Keratinocyte (primary cell): Measurements from ENCODE around the gene TPRX1. TPM values are rescaled to one million over a fixed set of nuclear protein-coding genes. Genes with fewer than 3 reads are reported as not detected.

Source experiments
- DNase-seq: peaks from one replicate; pipeline ENCODE4 v3.0.0-alpha.2; 2011; ENCODE audit warnings: low read depth, missing footprints, low spot score
- FAIRE-seq: peaks from 2 replicates; lab custom pipeline; 2011; peaks lifted over from hg19 to GRCh38; lab: Jason Lieb, UNC
- H2AFZ ChIP-seq: 2 replicates; pipeline ENCODE4 v1.6.0; 2012; ENCODE audit warnings: low read length, control low read depth, inconsistent platforms; ENCODE audit not compliant: control insufficient read depth
- H3K27ac ChIP-seq: 2 replicates; pipeline ENCODE4 v1.5.1; 2011; ENCODE audit warnings: low read length; ENCODE audit not compliant: control insufficient read depth, insufficient read depth
- H3K27me3 ChIP-seq: 3 replicates; pipeline ENCODE4 v1.6.0; 2011; ENCODE audit warnings: low read length; ENCODE audit not compliant: control insufficient read depth, insufficient read depth; ENCODE audit errors: extremely low read depth
- H3K36me3 ChIP-seq, 2 experiments: 2 replicates in 1 of 2; 3 replicates in 1 of 2; pipeline ENCODE4 v1.5.1; 2011; ENCODE audit warnings: low read length in 2 of 2, mild to moderate bottlenecking in 1 of 2; ENCODE audit not compliant: control insufficient read depth in 2 of 2, insufficient read depth in 2 of 2; ENCODE audit errors: extremely low read depth in 1 of 2
- H3K4me1 ChIP-seq: 3 replicates; pipeline ENCODE4 v1.5.1; 2011; ENCODE audit warnings: low read length; ENCODE audit not compliant: control insufficient read depth, insufficient read depth; ENCODE audit errors: extremely low read depth
- H3K4me2 ChIP-seq: 3 replicates; pipeline ENCODE4 v1.6.0; 2011; ENCODE audit warnings: low read depth, low read length; ENCODE audit not compliant: control insufficient read depth, insufficient read depth; ENCODE audit errors: extremely low read depth
- H3K4me3 ChIP-seq, 3 experiments: fragments of 200-600 bp in 1 of 3; sonication (generic) in 1 of 3; 2 replicates in 2 of 3; 3 replicates in 1 of 3; pipeline ENCODE4 v1.5.1; 2011 to 2016; ENCODE audit warnings: low read length in 3 of 3, mild to moderate bottlenecking in 3 of 3, control low read depth in 2 of 3, inconsistent platforms in 1 of 3, low read depth in 1 of 3, mixed read lengths in 1 of 3, mixed run types in 1 of 3, moderate library complexity in 1 of 3; ENCODE audit not compliant: control insufficient read depth in 2 of 3, insufficient read depth in 2 of 3; ENCODE audit errors: extremely low read depth in 1 of 3
- H3K79me2 ChIP-seq: 2 replicates; pipeline ENCODE4 v1.6.0; 2012; ENCODE audit warnings: low read length; ENCODE audit not compliant: control insufficient read depth, insufficient read depth
- H3K9ac ChIP-seq: 3 replicates; pipeline ENCODE4 v1.6.0; 2011; ENCODE audit warnings: low read length; ENCODE audit not compliant: control insufficient read depth, insufficient read depth; ENCODE audit errors: extremely low read depth
- H3K9me1 ChIP-seq: 3 replicates; pipeline ENCODE4 v1.6.0; 2011; ENCODE audit warnings: low read length; ENCODE audit not compliant: control insufficient read depth, insufficient read depth; ENCODE audit errors: extremely low read depth
- H3K9me3 ChIP-seq: 2 replicates; pipeline ENCODE4 v1.5.1; 2012; ENCODE audit warnings: low read depth, low read length; ENCODE audit not compliant: control insufficient read depth
- H4K20me1 ChIP-seq: 3 replicates; pipeline ENCODE4 v1.6.0; 2011; ENCODE audit warnings: low read length; ENCODE audit not compliant: control insufficient read depth, insufficient read depth; ENCODE audit errors: extremely low read depth
- EZH2 ChIP-seq: IDR thresholded peaks from one replicate; pipeline ENCODE4 v1.6.1; 2012; ENCODE audit warnings: inconsistent platforms, mild to moderate bottlenecking, low read length, moderate library complexity
- dilution Hi-C: fragments of 300-500 bp; cut with MboI; formaldehyde crosslinking; loops from one replicate; pipeline ENCODE4 v1.7.0; 2020; ENCODE audit warnings: low sequenced_read_pairs; ENCODE audit not compliant: extremely low pct_ligation_motif_present
- polyA plus RNA-seq, 5 experiments: library from polyadenylated mRNA; depleted of rRNA in 3 of 5; stranded (reverse) in 3 of 5; stranded (forward) in 1 of 5; unstranded in 1 of 5; fragments of >200 nt; gene quantifications; 1 replicate in 1 of 5; 2 replicates in 3 of 5; 3 replicates in 1 of 5; pipeline versions ENCODE4 v1.2.1 to v1.2.3, GENCODE V29; 2011 to 2012; ENCODE audit warnings: missing spikeins in 2 of 5, low read depth in 1 of 5, low replicate concordance in 1 of 5
- TF ChIP-seq, protein P1 (sequence below), 3 experiments: IDR thresholded peaks in 1 of 3; conservative IDR thresholded peaks in 1 of 3; optimal IDR thresholded peaks in 1 of 3; 2 replicates in 2 of 3; 3 replicates in 1 of 3; pipeline versions ENCODE3 to v1.5.1; 2011; ENCODE audit warnings: low read length in 3 of 3, mild to moderate bottlenecking in 3 of 3, moderate library complexity in 2 of 3, control low read depth in 1 of 3, inconsistent platforms in 1 of 3; ENCODE audit not compliant: insufficient read depth in 2 of 3; ENCODE audit errors: extremely low read depth in 1 of 3

TPRX1 gene
- polyA plus RNA-seq, 1 donor (not counting 4 experiments of a cell fraction or from before 2014, with no cell fraction given), result not detected

- FAIRE-seq (no peak), DNase-seq (no peak)
- Histone ChIP-seq H3K36me3 (peaks cover 21 to 27% of the 10 kb centered on the region in 2 experiments), H4K20me1 (no peaks in the 10 kb centered on the region), H2AFZ (no peak overlapping the region), H3K79me2 (peaks cover 25% of the 10 kb centered on the region), H3K27ac (peak overlapping the region; percentile 98), H3K4me1 (peaks cover 14% of the 10 kb centered on the region), H3K4me3 (peak overlapping the region; percentile 77 to 97 (median 83)), H3K9me3 (no peaks in the 10 kb centered on the region), H3K9me1 (peaks cover 2% of the 10 kb centered on the region), H3K27me3 (no peaks in the 10 kb centered on the region), H3K4me2 (peak overlapping the region; percentile 77), H3K9ac (peak overlapping the region; percentile 98)
- dilution Hi-C loops, result no loop called here
- TF ChIP-seq EZH2, result no peak
- TF ChIP-seq, protein P1, sequence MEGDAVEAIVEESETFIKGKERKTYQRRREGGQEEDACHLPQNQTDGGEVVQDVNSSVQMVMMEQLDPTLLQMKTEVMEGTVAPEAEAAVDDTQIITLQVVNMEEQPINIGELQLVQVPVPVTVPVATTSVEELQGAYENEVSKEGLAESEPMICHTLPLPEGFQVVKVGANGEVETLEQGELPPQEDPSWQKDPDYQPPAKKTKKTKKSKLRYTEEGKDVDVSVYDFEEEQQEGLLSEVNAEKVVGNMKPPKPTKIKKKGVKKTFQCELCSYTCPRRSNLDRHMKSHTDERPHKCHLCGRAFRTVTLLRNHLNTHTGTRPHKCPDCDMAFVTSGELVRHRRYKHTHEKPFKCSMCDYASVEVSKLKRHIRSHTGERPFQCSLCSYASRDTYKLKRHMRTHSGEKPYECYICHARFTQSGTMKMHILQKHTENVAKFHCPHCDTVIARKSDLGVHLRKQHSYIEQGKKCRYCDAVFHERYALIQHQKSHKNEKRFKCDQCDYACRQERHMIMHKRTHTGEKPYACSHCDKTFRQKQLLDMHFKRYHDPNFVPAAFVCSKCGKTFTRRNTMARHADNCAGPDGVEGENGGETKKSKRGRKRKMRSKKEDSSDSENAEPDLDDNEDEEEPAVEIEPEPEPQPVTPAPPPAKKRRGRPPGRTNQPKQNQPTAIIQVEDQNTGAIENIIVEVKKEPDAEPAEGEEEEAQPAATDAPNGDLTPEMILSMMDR (optimal IDR thresholded peaks at IDR 0.05 in 1 of 3, IDR thresholded peaks at IDR 0.05 in 1 of 3, conservative IDR thresholded peaks at IDR 0.05 in 1 of 3; ENCODE audit: extremely low read depth in 1 of 3, insufficient read depth in 2 of 3, low read length in 3 of 3), result no peak
Measured at GRCh38 chr19:47780215-47780551, 24.2 kb downstream of the TPRX1 start.

DNA sequence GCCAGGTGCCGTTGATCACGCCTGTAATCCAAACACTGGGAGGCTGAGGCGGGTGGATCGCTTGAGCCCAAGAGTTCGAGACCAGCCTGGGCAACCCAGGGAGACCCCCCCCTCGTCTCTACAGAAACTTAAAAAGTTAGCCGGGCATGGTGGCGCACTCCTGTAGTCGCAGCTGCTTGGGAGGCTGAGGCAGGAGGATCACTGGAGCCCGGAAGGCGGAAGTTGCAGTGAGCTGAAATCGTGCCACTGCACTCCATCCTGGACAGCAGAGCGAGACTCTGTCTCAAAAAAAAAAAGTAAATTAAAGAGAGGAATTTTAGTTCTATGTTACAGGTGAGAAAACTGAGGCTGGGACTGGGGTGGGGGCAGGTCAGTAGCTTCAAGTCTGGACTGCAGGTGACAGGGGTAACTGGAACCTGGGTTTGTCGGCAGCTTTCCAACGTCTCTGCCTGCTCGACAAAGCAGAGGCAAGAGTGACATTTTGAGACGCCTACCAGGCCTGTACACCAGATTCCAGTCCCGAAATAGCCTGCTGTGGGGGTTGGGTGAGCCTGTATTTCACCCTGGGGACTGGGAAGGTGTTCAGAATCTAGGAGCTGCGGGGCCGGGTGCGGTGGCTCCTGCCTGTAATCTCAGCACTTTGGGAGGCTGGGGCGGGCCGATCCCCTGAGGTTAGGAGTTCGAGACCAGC lies 24.7 kb downstream of the TPRX1 start:
- Histone ChIP-seq H3K9ac (peak overlapping the region; percentile 98), H3K79me2 (peaks cover 25% of the 10 kb centered on the region), H3K27ac (peak overlapping the region; percentile 98), H3K4me1 (peaks cover 14% of the 10 kb centered on the region), H3K4me2 (peak overlapping the region; percentile 77), H3K27me3 (no peaks in the 10 kb centered on the region), H3K9me1 (peaks cover 2% of the 10 kb centered on the region), H4K20me1 (no peaks in the 10 kb centered on the region), H2AFZ (no peak overlapping the region), H3K36me3 (peaks cover 20 to 27% of the 10 kb centered on the region in 2 experiments), H3K9me3 (no peaks in the 10 kb centered on the region), H3K4me3 (peak overlapping the region; percentile 77 to 97 (median 83))
- TF ChIP-seq EZH2, result no peak
- TF ChIP-seq, protein P1 (optimal IDR thresholded peaks at IDR 0.05 in 1 of 3, IDR thresholded peaks at IDR 0.05 in 1 of 3, conservative IDR thresholded peaks at IDR 0.05 in 1 of 3; ENCODE audit: extremely low read depth in 1 of 3, insufficient read depth in 2 of 3, low read length in 3 of 3), result no peak
- DNase-seq (no peak), FAIRE-seq (no peak)
- dilution Hi-C loops, result no loop called here
